HS-5 (cell line): ENCODE measurements around the gene PLEKHA6.

Experiments
- DNase-seq: peaks from one replicate; pipeline ENCODE4 v3.0.0-alpha.2; 2012; ENCODE audit warnings: low read depth

Gene PLEKHA6, protein sequence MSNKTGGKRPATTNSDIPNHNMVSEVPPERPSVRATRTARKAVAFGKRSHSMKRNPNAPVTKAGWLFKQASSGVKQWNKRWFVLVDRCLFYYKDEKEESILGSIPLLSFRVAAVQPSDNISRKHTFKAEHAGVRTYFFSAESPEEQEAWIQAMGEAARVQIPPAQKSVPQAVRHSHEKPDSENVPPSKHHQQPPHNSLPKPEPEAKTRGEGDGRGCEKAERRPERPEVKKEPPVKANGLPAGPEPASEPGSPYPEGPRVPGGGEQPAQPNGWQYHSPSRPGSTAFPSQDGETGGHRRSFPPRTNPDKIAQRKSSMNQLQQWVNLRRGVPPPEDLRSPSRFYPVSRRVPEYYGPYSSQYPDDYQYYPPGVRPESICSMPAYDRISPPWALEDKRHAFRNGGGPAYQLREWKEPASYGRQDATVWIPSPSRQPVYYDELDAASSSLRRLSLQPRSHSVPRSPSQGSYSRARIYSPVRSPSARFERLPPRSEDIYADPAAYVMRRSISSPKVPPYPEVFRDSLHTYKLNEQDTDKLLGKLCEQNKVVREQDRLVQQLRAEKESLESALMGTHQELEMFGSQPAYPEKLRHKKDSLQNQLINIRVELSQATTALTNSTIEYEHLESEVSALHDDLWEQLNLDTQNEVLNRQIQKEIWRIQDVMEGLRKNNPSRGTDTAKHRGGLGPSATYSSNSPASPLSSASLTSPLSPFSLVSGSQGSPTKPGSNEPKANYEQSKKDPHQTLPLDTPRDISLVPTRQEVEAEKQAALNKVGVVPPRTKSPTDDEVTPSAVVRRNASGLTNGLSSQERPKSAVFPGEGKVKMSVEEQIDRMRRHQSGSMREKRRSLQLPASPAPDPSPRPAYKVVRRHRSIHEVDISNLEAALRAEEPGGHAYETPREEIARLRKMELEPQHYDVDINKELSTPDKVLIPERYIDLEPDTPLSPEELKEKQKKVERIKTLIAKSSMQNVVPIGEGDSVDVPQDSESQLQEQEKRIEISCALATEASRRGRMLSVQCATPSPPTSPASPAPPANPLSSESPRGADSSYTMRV

DNA sequence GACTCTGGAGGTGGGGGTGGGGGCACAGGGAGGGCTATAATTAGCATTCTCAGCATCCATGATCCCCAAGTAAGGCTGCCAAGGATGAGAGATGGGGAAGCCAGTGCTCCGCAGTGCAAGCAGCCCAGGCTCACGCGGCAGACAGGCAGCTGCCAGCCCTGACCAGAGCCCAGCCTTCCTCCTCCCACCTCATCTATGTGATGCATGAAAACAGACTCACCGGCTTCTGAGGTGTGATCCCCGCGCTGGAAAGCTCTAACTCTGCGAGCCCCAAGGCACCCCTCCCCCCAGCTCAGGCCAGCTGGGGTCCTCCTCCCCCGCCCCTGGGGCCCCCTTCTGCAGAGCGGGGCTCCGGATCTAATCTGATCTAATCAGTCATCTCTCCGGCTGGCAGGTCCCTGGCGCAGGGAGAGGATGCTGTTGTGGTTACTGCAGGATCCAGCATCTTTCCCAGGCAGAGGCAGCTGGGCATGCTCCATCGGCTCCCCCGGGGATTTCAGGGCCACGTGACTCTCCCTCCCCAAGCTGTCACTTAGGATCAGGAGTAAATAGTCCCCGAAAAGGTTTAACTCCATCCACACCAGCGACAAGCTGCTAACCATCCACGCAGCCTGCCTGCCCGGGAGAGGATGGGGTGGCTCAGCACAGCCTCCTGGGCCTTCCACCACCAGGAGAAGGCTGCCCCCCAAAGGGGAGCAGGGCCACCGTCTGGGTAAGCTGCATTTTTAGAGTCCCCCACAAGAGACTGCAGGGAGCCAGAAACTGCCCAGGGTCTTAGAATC is at the start of gene PLEKHA6:
Gene PLEKHA6 (minus strand): TSS at position 456 of the 782 bp plus-strand sequence. CDS start 86,202 bp downstream, outside the sequence.
- no peak for DNase-seq

- no peak for DNase-seq
These were observed 49.4 kb upstream of the PLEKHA6 start for GRCh38 chr1:204409123-204409522.

DNA sequence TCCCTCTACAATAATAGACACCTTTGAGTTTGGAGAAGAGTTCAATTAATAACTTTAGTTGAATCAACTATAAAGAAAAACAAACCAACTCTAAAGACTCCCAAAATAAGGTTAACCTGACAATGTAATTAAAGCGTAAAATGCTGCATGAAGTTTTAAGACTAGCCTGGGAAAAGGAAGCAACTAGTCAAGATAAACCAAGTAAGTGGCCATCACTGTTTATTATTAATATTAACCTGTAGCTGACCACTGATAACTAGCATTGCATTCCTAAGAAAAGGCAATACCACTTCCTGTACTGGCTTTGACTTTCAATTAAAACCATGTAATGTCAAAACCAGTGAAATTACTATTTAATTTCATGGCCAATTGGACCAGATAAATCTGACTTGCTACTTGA is 48.9 kb upstream of the PLEKHA6 start:
- no peak for DNase-seq

DNA sequence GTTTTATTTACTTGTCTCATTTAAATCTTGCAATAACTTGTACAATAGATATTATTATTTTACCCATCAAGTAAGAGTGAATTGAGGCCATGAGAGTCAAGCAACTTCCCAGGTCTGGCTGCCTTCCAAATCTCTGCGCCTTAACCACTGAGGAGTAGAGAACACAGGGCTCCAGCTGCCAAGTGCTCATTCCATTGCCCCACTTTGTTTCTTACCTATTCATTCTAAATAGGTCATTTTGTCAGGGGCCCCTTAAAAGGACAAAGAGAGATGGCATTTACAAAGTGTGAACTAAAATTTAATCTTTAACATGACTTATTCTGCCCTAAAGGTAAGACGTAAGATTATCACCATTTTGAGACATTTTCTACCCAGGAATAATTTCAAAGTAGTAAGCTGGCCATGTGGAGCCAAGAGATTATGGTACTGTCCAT is 48.4 kb upstream of the PLEKHA6 start:
- no peak for DNase-seq

DNA sequence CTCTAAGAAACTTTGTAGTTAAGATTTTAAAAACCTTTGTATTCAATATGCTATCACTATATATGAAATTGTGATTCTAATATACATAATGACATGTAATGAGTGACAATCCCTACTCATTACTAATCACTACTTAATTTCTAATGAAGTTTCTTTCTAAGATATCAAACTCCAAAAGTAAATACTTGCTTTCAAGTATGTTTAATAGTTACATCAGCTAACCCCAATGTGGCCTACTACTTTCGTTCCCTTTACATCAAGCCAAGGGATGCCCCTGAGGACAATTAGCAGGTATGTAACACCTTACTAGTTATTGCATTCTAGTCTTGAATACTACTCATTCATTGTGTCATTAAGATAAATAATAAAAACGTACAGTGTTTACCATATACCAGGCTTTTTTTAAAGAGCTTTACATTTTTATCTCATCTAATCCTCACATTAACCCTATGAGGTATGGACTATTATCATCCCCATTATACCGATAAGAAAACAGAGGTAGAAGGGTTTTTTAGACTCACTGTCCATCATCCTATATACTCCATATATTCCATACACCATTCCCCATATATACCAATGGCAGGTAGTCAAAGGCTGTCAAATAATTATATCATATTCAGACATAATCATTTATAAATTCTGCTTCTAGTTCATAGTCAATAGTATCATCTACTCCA is 47.7 kb upstream of the PLEKHA6 start:
- no peak for DNase-seq

GRCh38 chr1:204406621-204407020 is 46.9 kb upstream of the PLEKHA6 start:
- no peak for DNase-seq

GRCh38 chr1:204405988-204406387 is 46.3 kb upstream of the PLEKHA6 start:
- DNase-seq, result no peak

DNA sequence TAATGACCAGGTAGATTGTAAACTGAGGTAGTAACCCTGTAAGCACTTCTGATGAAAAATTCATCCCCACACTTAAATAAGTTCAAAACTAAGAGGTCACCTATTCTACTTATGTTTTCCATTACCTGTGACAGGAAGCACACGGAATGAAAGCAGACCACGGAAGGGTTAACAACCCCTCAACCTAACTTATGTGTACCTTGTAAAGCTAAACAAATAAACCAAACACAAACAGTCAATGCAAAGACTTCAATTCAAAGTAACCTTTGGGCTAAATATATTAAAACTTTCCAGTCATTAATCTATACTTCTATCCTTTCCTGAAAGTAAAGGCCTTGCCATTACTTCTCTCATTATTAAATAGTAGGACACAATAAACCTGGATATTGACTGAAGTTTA is 44.9 kb upstream of the PLEKHA6 start:
- DNase-seq, result no peak

- DNase-seq, result no peak
These were observed 42.7 kb upstream of the PLEKHA6 start for GRCh38 chr1:204402391-204402790.

GRCh38 chr1:204401730-204402129 is 42.0 kb upstream of the PLEKHA6 start:
- DNase-seq, result no peak

DNA sequence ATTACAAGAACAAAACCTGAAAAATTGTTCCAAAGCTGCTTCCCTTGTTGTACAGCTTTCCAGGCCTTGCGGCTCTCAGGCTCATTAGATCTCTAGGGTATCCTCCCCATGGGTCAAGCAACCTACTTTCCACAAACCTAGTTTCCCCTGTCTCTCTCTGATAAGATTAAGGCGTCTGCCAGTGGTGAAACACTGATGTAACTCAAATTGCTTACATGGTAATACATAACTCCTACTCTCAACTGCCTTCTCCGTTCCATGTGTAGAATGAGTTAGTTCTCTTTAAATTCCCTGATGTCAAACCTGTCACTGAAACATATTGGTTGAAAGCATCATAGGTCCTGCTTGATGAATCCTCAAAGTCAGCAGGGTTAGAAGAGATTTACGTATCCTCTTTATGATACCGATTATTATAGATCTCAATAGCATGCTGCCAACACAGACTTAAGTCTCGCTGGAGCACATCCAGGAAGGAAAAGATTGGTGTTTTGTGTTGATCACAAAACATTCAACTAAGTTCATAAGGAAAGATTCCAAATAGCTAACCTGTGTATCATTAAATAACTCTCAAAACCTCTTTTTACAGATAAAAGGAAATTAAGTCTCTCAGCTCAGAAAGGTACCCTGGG is 41.3 kb upstream of the PLEKHA6 start:
- DNase-seq, result no peak

DNA sequence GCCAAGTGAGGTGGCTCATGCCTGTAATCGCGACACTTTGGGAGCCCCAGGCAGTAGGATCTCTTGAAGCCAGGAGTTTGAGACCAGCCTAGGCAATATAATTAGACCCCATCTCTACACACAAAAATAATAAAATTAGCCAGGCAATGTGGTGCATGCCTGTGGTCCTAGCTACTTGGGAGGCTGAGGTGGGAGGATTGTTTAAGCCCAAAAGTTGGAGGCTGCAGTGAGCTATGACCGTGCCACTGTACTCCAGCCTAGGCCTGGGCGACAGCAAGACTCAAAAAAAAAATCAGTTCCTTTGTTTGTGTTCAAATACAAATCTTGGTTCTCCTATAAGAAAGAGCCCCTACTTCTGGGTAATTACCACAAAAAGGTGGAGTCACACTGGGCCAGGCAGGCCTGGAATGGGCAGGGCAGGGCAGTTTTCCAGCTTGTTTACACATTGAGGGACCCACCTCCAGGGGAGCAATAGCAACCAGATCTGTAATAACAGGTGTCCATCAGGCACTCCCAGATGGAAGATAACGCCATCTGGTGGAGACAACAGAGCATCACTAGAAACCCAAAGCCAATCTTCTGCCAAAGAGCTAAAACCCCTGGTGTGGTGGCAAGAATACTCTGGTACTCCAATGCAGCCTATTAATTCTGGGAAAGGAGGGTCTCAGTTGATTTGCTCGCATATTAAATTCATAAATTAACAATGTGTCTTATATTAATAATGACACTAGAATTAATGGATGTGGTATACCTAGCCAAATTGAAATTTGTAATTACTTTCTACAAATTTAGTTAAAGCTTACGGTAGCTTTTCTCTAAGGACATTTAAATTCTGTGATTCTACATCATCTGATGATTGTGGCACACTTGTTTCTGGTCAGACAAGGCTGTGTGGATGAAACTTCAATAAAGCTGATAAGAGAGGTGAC is 38.7 kb upstream of the PLEKHA6 start:
- DNase-seq, result no peak

GRCh38 chr1:204396015-204396583 is 36.4 kb upstream of the PLEKHA6 start:
- DNase-seq, result no peak

- DNase-seq, result no peak
These were observed 31.9 kb upstream of the PLEKHA6 start for GRCh38 chr1:204391629-204392028.

DNA sequence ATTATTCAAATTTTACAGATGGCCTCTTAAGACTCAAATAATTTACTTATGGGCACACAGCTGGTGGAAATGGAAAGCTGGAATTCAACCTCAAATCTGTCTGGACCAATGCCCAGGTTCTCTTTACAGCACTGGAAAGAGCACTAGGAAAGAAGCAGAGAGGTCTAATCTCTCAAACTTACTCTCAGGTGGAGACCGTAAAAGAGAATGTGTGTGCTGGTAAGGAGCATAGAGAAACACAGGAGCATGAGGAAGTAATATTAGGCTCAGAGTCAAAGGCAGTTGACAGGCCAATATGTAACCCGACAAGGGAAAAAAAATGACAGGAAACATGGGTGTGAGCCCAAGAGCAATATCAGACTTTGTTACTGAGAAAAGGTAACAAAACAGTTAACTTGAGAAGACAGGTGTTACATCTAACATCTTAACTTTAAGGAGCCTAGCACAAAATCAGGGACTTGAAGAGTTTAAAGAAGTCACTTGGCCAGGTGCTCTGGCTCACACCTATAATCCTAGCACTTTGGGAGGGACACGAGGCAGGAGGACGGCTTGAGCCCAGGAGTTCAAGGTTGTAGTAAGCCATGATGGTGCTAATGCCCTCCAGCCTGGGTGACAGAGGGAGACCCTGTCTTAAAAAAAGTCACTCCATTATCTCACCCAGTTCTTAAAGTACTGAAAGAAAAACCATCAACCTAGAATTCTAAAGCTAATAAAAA is 31.2 kb upstream of the PLEKHA6 start:
- no peak for DNase-seq

GRCh38 chr1:204385727-204386126 is 26.0 kb upstream of the PLEKHA6 start:
- DNase-seq, result no peak

DNA sequence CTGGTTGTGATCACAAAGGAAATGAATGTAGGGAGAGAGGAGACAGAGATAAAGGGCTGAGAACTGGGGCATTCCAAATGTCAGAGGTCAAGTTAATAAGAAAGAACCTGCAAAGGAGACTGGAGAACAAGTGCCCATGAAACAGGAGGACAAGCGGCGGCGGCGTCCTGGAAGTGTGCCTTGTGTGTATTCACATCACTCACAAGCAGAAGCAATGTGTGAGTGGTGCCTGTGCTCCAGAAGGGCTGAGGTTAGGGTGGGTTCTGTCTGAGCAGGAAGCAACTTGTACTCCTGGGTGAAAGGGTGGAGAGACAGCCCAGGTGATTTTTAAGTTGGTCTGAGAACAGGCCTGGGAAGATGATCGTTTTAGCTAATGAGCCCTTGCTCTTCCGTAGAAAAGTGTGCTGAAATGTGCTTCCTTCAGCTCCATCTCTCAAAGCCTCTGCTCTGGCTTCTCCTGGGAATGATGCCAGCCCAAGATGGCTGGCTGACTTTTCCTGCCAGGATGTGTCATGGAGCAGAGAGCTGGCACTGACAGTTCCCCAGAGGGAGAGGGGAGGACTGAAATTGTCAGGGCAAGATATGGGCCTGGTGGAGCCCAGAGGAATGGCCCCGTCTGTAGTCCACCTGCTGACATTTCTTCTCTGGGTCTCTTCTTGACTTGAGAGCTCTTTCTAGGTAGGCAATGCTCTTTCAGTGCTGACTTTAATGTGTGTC is 25.1 kb upstream of the PLEKHA6 start:
- DNase-seq, result no peak
